Liver (tissue), 3 donors: Measurements from ENCODE around the gene ASNSD1.

Source experiments
- CTCF ChIP-seq: fragments of 150-350 bp; IDR thresholded peaks from 2 replicates; pipeline ENCODE4 v1.5.1; 2017; ENCODE audit warnings: improper control_type of control experiment, low read depth, low read length; ENCODE audit not compliant: missing input control
- JUND ChIP-seq, 2 donors: IDR thresholded peaks; 2 replicates each; pipeline ENCODE4 v1.6.1; 2016; ENCODE audit warnings: antibody characterized with exemption in 2 of 2
- MAX ChIP-seq: IDR thresholded peaks from 2 replicates; pipeline ENCODE4 v1.6.1; 2016; ENCODE audit warnings: antibody characterized with exemption
- SP1 ChIP-seq: IDR thresholded peaks from 2 replicates; pipeline ENCODE4 v1.6.1; 2018; ENCODE audit warnings: antibody characterized with exemption, mild to moderate bottlenecking
- TAF1 ChIP-seq: conservative IDR thresholded peaks from 2 replicates; pipeline ENCODE4 v1.6.1; 2016; ENCODE audit warnings: antibody characterized with exemption, mild to moderate bottlenecking
- donor health status: healthy.
- donor health status: healthy.

DNA sequence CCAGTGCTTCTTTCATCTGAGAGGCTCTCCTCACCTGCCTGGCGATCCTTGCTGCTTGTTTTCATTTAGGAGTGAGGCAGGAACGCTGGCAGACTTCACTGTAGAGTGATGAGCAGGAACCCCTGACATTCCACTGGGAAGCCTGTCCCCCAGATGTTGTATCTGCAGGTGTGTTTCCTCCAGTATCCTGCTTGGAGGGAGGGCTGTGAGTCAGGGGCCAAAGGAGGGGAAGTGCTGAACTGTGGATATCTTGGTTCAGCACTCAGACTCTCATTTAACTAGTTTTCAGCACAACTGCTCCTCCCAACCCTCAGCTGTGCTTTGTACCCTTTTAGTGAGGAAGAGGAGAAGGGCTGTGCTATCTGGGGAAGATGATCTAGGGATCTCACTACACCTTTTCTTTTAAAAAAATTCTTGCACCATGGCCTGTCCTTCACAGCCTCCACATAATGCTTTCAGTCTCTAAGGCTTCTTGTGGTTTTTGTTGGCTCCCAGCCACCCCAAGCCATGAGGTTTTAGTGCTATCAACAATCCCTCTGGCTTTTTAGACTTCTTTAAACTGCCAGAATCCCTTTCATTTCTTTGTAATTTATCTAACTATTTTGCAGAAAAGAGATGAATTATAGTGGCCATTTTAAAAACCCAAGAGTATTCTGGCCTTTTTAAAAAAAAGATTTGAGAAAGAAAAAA is 24.4 kb downstream of the ASNSD1 start:
- no peak for TF ChIP-seq MAX
- TF ChIP-seq JUND (IDR thresholded peaks at IDR 0.05) = no peak
- TF ChIP-seq SP1 = no peak
- TF ChIP-seq CTCF = no peak
- TF ChIP-seq TAF1 = no peak
